ENCODE measurements around the gene PLXNA4.

PLXNA4 gene

DNA sequence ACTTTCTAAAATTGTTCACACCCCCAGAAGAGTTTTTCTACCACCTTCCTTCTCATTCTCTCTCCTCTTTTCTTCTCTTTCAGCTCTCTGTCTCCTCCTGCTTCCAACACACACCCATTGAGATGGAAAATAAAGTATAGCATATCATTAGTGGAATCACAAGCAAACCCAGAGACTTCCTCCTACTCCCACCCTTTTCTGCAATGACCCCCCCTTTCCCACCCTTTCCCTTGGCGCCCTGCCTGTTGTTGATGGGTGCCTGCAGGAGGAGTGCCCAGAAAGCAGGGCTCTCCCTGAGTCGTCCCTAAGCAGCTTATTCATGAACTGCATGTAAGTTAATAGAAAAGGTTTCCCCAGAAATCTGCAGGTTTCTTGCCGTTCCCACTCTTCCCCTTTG lies 300.0 kb downstream of the PLXNA4 start:
- DNase-seq (ENCODE audit: low spot score), result no peak
- in situ Hi-C loops (cut with MboI; ENCODE audit: low sequenced_read_pairs, unreplicated experiment), result no loop called here
- TF ChIP-seq, protein P1, sequence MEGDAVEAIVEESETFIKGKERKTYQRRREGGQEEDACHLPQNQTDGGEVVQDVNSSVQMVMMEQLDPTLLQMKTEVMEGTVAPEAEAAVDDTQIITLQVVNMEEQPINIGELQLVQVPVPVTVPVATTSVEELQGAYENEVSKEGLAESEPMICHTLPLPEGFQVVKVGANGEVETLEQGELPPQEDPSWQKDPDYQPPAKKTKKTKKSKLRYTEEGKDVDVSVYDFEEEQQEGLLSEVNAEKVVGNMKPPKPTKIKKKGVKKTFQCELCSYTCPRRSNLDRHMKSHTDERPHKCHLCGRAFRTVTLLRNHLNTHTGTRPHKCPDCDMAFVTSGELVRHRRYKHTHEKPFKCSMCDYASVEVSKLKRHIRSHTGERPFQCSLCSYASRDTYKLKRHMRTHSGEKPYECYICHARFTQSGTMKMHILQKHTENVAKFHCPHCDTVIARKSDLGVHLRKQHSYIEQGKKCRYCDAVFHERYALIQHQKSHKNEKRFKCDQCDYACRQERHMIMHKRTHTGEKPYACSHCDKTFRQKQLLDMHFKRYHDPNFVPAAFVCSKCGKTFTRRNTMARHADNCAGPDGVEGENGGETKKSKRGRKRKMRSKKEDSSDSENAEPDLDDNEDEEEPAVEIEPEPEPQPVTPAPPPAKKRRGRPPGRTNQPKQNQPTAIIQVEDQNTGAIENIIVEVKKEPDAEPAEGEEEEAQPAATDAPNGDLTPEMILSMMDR (IDR thresholded peaks at IDR 0.05; ENCODE audit: borderline replicate concordance, control extremely low read depth, extremely low read depth, insufficient read depth, missing control alignments), result no peak

GRCh38 chr7:132275416-132276233 lies 300.6 kb downstream of the PLXNA4 start:
- DNase-seq (ENCODE audit: low spot score), result no peak
- TF ChIP-seq, protein P1 (IDR thresholded peaks at IDR 0.05; ENCODE audit: borderline replicate concordance, control extremely low read depth, extremely low read depth, insufficient read depth, missing control alignments), result no peak
- in situ Hi-C loops (cut with MboI; ENCODE audit: low sequenced_read_pairs, unreplicated experiment), result no loop called here

GRCh38 chr7:132272763-132273371 lies 303.4 kb downstream of the PLXNA4 start:
- no peak for DNase-seq (ENCODE audit: low spot score)
- TF ChIP-seq, protein P1 (IDR thresholded peaks at IDR 0.05; ENCODE audit: borderline replicate concordance, control extremely low read depth, extremely low read depth, insufficient read depth, missing control alignments), result no peak
- in situ Hi-C loops (cut with MboI; ENCODE audit: low sequenced_read_pairs, unreplicated experiment), result no loop called here

DNA sequence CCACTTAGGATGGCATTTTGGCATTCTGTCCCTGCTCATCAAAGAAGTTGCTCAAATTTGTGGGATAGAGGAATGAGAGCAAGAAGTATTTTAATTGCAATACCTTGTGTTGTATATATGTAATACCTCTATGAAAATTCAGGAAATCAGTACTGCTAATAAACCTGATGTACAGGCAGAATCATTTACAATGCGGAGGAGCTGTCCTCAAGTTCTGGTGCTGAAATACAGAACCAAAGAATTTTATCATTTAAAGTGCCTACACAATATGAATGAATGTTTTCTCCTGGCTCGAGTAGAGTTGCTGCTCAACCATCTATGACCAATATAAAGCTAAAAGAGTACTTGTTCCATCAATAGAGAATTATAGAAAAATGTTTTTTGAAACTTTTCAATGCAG lies 305.8 kb downstream of the PLXNA4 start:
- TF ChIP-seq, protein P1 (IDR thresholded peaks at IDR 0.05; ENCODE audit: borderline replicate concordance, control extremely low read depth, extremely low read depth, insufficient read depth, missing control alignments), result no peak
- DNase-seq (ENCODE audit: low spot score), result no peak
- in situ Hi-C loops (cut with MboI; ENCODE audit: low sequenced_read_pairs, unreplicated experiment), result no loop called here

DNA sequence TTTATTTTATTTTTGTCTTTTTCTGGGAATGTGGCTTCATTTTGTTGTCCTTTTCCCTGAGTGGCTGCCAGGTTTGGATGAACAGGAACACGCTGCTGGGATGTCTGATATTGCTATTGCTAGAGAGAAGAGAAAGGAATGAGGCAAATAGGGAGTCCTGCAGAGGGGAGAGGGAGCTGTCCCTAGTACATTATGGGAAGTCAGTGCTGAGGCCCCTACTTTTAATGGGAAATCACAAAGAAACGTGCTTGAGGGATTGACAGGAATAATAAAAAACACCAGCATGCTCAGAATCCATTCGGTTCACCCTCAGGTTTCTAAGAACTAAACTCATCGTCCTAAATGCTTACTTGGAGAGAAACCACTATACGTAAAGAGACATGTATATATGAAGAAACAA lies 306.6 kb downstream of the PLXNA4 start:
- no peak for DNase-seq (ENCODE audit: low spot score)
- TF ChIP-seq, protein P1 (IDR thresholded peaks at IDR 0.05; ENCODE audit: borderline replicate concordance, control extremely low read depth, extremely low read depth, insufficient read depth, missing control alignments), result no peak
- in situ Hi-C loops (cut with MboI; ENCODE audit: low sequenced_read_pairs, unreplicated experiment), result no loop called here

DNA sequence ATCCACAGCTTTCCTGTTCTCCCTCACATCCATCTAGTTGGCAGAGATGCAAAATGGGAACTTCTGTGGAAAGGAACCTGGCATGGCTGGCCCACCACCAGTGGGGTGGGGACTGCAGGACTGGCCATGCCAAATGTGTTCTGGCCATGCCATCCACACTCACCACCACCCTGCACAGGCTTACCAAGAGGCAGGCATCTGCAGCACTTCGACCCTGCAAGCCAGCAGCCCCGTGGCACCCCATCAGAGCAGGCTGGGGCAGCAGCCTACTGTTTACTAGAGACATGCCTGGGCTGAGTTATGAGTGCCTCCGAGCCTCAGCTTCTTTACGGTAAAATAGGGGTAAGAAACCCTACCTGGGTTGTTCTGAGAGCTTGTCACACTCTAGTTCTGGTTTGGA lies 313.1 kb downstream of the PLXNA4 start:
- TF ChIP-seq, protein P1 (IDR thresholded peaks at IDR 0.05; ENCODE audit: borderline replicate concordance, control extremely low read depth, extremely low read depth, insufficient read depth, missing control alignments), result no peak
- in situ Hi-C loops (cut with MboI; ENCODE audit: low sequenced_read_pairs, unreplicated experiment), result no loop called here
- no peak for DNase-seq (ENCODE audit: low spot score)

Measured in GM13976 (cell line).